HCT116 (cell line): Measurements from ENCODE around the gene ENTPD8. TPM values are rescaled to one million over a fixed set of nuclear protein-coding genes. Genes with fewer than 3 reads are reported as not detected.
A peak's percentile ranks its signal among the peaks of the same experiment; 100 is the strongest.

Source experiments
- ATAC-seq: fragments of 200-7000 bp; cut with Tn5 transposase; 2 replicates; pipeline ENCODE4 v1.9.1; 2020; ENCODE audit warnings: mild to moderate bottlenecking, moderate library complexity
- BruUV-seq: library from RNA; stranded (reverse); fragments of 400-500 nt; replicated peaks from 2 replicates; lab custom pipeline; 2021; lab: Mats Ljungman, UMichigan
- CTCF ChIA-PET: fragments of 300-600 bp; sonication (Branson Sonifier 250); formaldehyde crosslinking; loops from one replicate; lab custom pipeline; 2021; ENCODE audit warnings: antibody characterized with exemption; lab: Charles Lee
- POLR2A ChIA-PET: fragments of 300-600, 350-600 bp; sonication (Branson Sonifier 250); formaldehyde crosslinking; loops from one replicate; lab custom pipeline; 2021; ENCODE audit warnings: antibody characterized with exemption; lab: Charles Lee
- RAD21 ChIA-PET, 2 experiments: fragments of 300-600 bp; sonication (Branson Sonifier 250); formaldehyde crosslinking; loops; one replicate each; lab custom pipeline; 2023; ENCODE audit warnings: low total read pairs in 2 of 2; ENCODE audit not compliant: uncharacterized antibody in 2 of 2, unreplicated experiment in 2 of 2, low non-redundant PET in 1 of 2; lab: Charles Lee
- DNase-seq: peaks from one replicate; pipeline ENCODE4 v3.0.0-alpha.2; 2010; ENCODE audit warnings: low read depth, low spot score
- H2AFZ ChIP-seq: fragments of 200-600 bp; shearing (Covaris generic), sonication (generic); 2 replicates; pipeline ENCODE4 v1.6.1; 2017; ENCODE audit warnings: low read depth, mixed run types, mixed read lengths, antibody characterized with exemption, low read length; ENCODE audit not compliant: poor library complexity, severe bottlenecking
- H3K27ac ChIP-seq: 2 replicates; pipeline ENCODE4 v1.5.1; 2012; ENCODE audit warnings: low read depth, low read length
- H3K27me3 ChIP-seq: fragments of 200-600 bp; sonication (generic); 2 replicates; pipeline ENCODE4 v1.6.1; 2016; ENCODE audit warnings: mixed run types, low read length, mixed read lengths; ENCODE audit not compliant: insufficient read depth
- H3K36me3 ChIP-seq, 2 experiments: fragments of 200-500 bp in 1 of 2; fragments of 200-600 bp in 1 of 2; sonication (Bioruptor generic) in 1 of 2; sonication (generic) in 1 of 2; 2 replicates each; pipeline versions ENCODE4 v1.5.1 to v1.6.1; 2014 to 2016; ENCODE audit warnings: low read length in 2 of 2, inconsistent platforms in 1 of 2, mixed read lengths in 1 of 2, mixed run types in 1 of 2; ENCODE audit not compliant: insufficient read depth in 2 of 2, control insufficient read depth in 1 of 2
- H3K4me1 ChIP-seq, 2 experiments: fragments of 200-600 bp in 1 of 2; sonication (generic) in 1 of 2; 2 replicates each; pipeline versions ENCODE4 v1.5.1 to v1.6.1; 2012 to 2017; ENCODE audit warnings: low read length in 2 of 2, inconsistent platforms in 1 of 2, mild to moderate bottlenecking in 1 of 2, mixed read lengths in 1 of 2, mixed run types in 1 of 2, moderate library complexity in 1 of 2; ENCODE audit not compliant: insufficient read depth in 2 of 2, control insufficient read depth in 1 of 2
- H3K4me2 ChIP-seq: fragments of 200-600 bp; sonication (generic); 2 replicates; pipeline ENCODE4 v1.6.1; 2017; ENCODE audit warnings: mixed run types, low read length, mixed read lengths
- H3K4me3 ChIP-seq, 2 experiments: fragments of 200-600 bp in 1 of 2; sonication (generic) in 1 of 2; replicated peaks in 1 of 2; 2 replicates each; pipeline ENCODE4 v1.5.1; 2011 to 2016; ENCODE audit warnings: low read length in 2 of 2, control low read depth in 1 of 2, low read depth in 1 of 2, mild to moderate bottlenecking in 1 of 2, mixed read lengths in 1 of 2, mixed run types in 1 of 2
- H3K79me2 ChIP-seq: fragments of 200-600 bp; sonication (generic); 2 replicates; pipeline ENCODE4 v1.6.1; 2017; ENCODE audit warnings: mild to moderate bottlenecking, mixed run types, low read length, moderate library complexity, mixed read lengths; ENCODE audit not compliant: insufficient read depth
- H3K9ac ChIP-seq: fragments of 200-600 bp; sonication (generic); 2 replicates; pipeline ENCODE4 v1.6.1; 2016; ENCODE audit warnings: low read length, mixed read lengths
- H3K9me2 ChIP-seq: fragments of 200-600 bp; sonication (generic), shearing (Covaris generic); 2 replicates; pipeline ENCODE4 v1.6.1; 2017; ENCODE audit warnings: mixed run types, mild to moderate bottlenecking, moderate library complexity; ENCODE audit not compliant: insufficient read depth
- H3K9me3 ChIP-seq, 2 experiments: fragments of 200-500 bp in 1 of 2; fragments of 200-600 bp in 1 of 2; sonication (Bioruptor generic) in 1 of 2; sonication (generic) in 1 of 2; 2 replicates each; pipeline ENCODE4 v1.6.1; 2014 to 2017; ENCODE audit warnings: low read length in 2 of 2, mixed read lengths in 2 of 2, inconsistent platforms in 1 of 2, low read depth in 1 of 2, mild to moderate bottlenecking in 1 of 2, mixed run types in 1 of 2, moderate library complexity in 1 of 2; ENCODE audit not compliant: control insufficient read depth in 1 of 2, insufficient read depth in 1 of 2
- H4K20me1 ChIP-seq: fragments of 200-600 bp; sonication (generic), shearing (Covaris generic); 2 replicates; pipeline ENCODE4 v1.6.1; 2017; ENCODE audit warnings: mixed run types, mild to moderate bottlenecking, moderate library complexity; ENCODE audit not compliant: insufficient read depth
- CBX3 ChIP-seq: IDR thresholded peaks from 2 replicates; pipeline ENCODE4 v1.6.1; 2012; ENCODE audit warnings: low read depth
- TCF7L2 ChIP-seq: IDR thresholded peaks from 2 replicates; pipeline ENCODE4 v1.7.0; 2011; ENCODE audit warnings: borderline replicate concordance, inconsistent platforms; ENCODE audit not compliant: insufficient read depth, insufficient read length; ENCODE audit errors: extremely low read depth
- intact Hi-C: fragments of 100-400 bp; cut with micrococcal nuclease; formaldehyde crosslinking; loops from 2 replicates; pipeline ENCODE4 v1.10.0; 2022
- total RNA-seq: library from RNA; stranded (reverse); gene quantifications from one replicate; pipeline ENCODE4 v1.2.1, GENCODE V29; 2021; ENCODE audit not compliant: unreplicated experiment
- TF ChIP-seq, protein P1 (sequence below), 3 experiments: fragments of 200-600 bp in 1 of 3; sonication (generic) in 1 of 3; IDR thresholded peaks in 2 of 3; conservative IDR thresholded peaks in 1 of 3; 2 replicates each; pipeline ENCODE4 v1.5.1; 2012 to 2017; ENCODE audit warnings: low read depth in 2 of 3, low read length in 2 of 3, antibody characterized with exemption in 1 of 3, borderline replicate concordance in 1 of 3, control low read depth in 1 of 3, mild to moderate bottlenecking in 1 of 3, mixed read lengths in 1 of 3, mixed run types in 1 of 3, moderate library complexity in 1 of 3; ENCODE audit not compliant: insufficient read depth in 1 of 3

ENTPD8 gene
- total RNA-seq, 1 experiment from 2014 or later: 1.7 TPM

DNA sequence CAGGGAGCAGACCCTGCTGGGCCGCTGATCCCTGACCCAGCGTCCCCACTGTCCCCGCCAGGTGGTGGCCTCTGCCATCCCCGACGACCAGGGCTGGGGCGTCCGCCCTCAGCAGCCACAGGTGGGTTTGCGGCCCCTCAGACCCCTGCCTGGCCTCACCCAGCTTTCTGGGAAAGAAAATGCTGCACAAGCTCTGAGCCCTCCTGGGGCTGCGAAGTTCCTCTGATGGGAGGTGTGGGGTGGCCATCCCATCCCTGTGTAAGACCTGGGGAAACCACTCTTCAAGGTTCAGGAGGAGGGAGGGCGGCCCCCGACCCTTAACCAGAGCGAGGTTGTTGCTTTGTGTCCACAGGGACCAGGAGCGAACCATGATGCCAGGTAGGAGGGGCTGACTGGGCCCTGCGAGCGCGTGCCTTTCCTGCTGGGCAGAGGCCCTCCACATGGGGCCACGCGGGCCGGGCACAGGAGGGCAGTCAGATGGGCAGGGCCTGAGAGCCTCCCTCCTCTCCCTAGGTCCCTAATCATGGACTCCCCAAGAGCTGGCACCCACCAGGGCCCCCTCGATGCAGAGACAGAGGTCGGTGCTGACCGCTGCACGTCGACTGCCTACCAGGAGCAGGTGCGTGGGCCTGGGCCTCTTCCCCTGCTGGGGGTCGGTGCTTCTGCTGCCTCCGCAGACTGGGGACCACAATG is 10.3 kb downstream of the ENTPD8 start:
- no peaks in the 10 kb centered on the region for H4K20me1 ChIP-seq
- H2AFZ ChIP-seq: no peak overlapping the region
- DNase-seq (no peak), ATAC-seq (no peak; the same call in 1 of the 2 replicates)
- peak overlapping the region; percentile 76 for H3K4me2 ChIP-seq
- RAD21 ChIA-PET: no interaction called here
- POLR2A ChIA-PET: interaction anchor here (1.2 kb wide), 1 partner anchor 11 kb away, joined by 3 read pairs; the partner anchor contains the start of gene ENTPD8
- CTCF ChIA-PET: no interaction called here
- H3K4me3 ChIP-seq: no peak overlapping the region
- no peaks in the 10 kb centered on the region for H3K9me3 ChIP-seq
- TF ChIP-seq CBX3 (no peak), TCF7L2 (no peak)
- TF ChIP-seq, protein P1, sequence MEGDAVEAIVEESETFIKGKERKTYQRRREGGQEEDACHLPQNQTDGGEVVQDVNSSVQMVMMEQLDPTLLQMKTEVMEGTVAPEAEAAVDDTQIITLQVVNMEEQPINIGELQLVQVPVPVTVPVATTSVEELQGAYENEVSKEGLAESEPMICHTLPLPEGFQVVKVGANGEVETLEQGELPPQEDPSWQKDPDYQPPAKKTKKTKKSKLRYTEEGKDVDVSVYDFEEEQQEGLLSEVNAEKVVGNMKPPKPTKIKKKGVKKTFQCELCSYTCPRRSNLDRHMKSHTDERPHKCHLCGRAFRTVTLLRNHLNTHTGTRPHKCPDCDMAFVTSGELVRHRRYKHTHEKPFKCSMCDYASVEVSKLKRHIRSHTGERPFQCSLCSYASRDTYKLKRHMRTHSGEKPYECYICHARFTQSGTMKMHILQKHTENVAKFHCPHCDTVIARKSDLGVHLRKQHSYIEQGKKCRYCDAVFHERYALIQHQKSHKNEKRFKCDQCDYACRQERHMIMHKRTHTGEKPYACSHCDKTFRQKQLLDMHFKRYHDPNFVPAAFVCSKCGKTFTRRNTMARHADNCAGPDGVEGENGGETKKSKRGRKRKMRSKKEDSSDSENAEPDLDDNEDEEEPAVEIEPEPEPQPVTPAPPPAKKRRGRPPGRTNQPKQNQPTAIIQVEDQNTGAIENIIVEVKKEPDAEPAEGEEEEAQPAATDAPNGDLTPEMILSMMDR (IDR thresholded peaks at IDR 0.05 in 2 of 3, conservative IDR thresholded peaks at IDR 0.05 in 1 of 3; ENCODE audit: borderline replicate concordance in 1 of 3, insufficient read depth in 1 of 3, low read depth in 2 of 3, low read length in 2 of 3): no peak
- intact Hi-C loops: no loop called here
- no peaks in the 10 kb centered on the region for H3K36me3 ChIP-seq
- H3K9me2 ChIP-seq: no peaks in the 10 kb centered on the region
- H3K4me1 ChIP-seq: peaks cover 22 to 31% of the 10 kb centered on the region in 2 experiments
- no peaks in the 10 kb centered on the region for H3K27me3 ChIP-seq
- H3K79me2 ChIP-seq: no peaks in the 10 kb centered on the region
- H3K9ac ChIP-seq: no peak overlapping the region
- no TSS peak for BruUV-seq
- no peak overlapping the region; the same call in 1 of the 2 replicates for H3K27ac ChIP-seq
